Breast epithelium (tissue), 4 donors: ENCODE data around the gene WFDC2. TPM values are rescaled to one million over a fixed set of nuclear protein-coding genes. Genes with fewer than 3 reads are reported as not detected.

Experiments used
- DNase-seq, 2 donors: peaks; one replicate each; pipeline ENCODE4 v3.0.0-alpha.2; 2019; ENCODE audit warnings: low spot score in 2 of 2
- H3K27ac ChIP-seq, 2 donors: fragments of 200-600 bp; sonication (generic) in 1 of 2; one replicate each; pipeline ENCODE4 v1.5.1; 2016 to 2019; ENCODE audit warnings: mild to moderate bottlenecking in 1 of 2
- H3K27me3 ChIP-seq, 2 donors: fragments of 200-600 bp; sonication (generic) in 1 of 2; one replicate each; pipeline versions ENCODE4 v1.5.1 to v1.6.0; 2017 to 2019; ENCODE audit warnings: control low read depth in 1 of 2, mild to moderate bottlenecking in 1 of 2
- H3K36me3 ChIP-seq: fragments of 200-600 bp; one replicate; pipeline ENCODE4 v1.5.1; 2019
- H3K4me1 ChIP-seq, 2 donors: fragments of 200-600 bp; sonication (generic); one replicate each; pipeline ENCODE4 v1.5.1; 2016 to 2019; ENCODE audit warnings: control low read depth in 1 of 2
- H3K4me3 ChIP-seq, 3 donors: fragments of 200-600 bp; sonication (generic); 1 replicate in 2 of 3; 2 replicates in 1 of 3; pipeline ENCODE4 v1.5.1; 2016 to 2019; ENCODE audit warnings: mild to moderate bottlenecking in 3 of 3, moderate library complexity in 2 of 3
- H3K9me3 ChIP-seq, 2 donors: fragments of 200-600 bp; sonication (generic) in 1 of 2; one replicate each; pipeline ENCODE4 v1.5.1; 2016 to 2019; ENCODE audit warnings: control low read depth in 1 of 2
- CTCF ChIP-seq, 3 donors: fragments of 450-650 bp; IDR thresholded peaks; one replicate each; pipeline ENCODE4 v1.5.1; 2016 to 2017; ENCODE audit warnings: antibody characterized with exemption in 3 of 3, mild to moderate bottlenecking in 3 of 3, moderate library complexity in 3 of 3
- POLR2A ChIP-seq: fragments of 450-650 bp; IDR thresholded peaks from one replicate; pipeline ENCODE4 v1.6.1; 2016; ENCODE audit warnings: antibody characterized with exemption, mild to moderate bottlenecking, moderate library complexity
- POLR2AphosphoS5 ChIP-seq, 3 donors: sonication (generic); formaldehyde crosslinking; IDR thresholded peaks; one replicate each; pipeline ENCODE4 v1.6.1; 2017; ENCODE audit warnings: antibody characterized with exemption in 3 of 3
- intact Hi-C: fragments of 100-400 bp; cut with DNase I; formaldehyde crosslinking; loops from one replicate; pipeline ENCODE4 v1.15.1; 2023; ENCODE audit warnings: low total_unique reads
- total RNA-seq, 3 donors: library from RNA; depleted of rRNA; stranded (reverse); fragments of >200 nt; gene quantifications; one replicate each; pipeline ENCODE4 v1.1.0, GENCODE V29; 2016

The WFDC2 gene
- total RNA-seq, 3 donors from 2014 or later, result 43.9 to 106 TPM; not detected in 1

- DNase-seq, result no peak
- no peak for TF ChIP-seq POLR2A
- TF ChIP-seq CTCF (IDR thresholded peaks at IDR 0.05), result no peak
- TF ChIP-seq POLR2AphosphoS5 (IDR thresholded peaks at IDR 0.05), result no peak
- no peaks in the 10 kb centered on the region for H3K4me1 ChIP-seq
- H3K4me3 ChIP-seq, result no peak overlapping the region
- H3K9me3 ChIP-seq, result no peaks in the 10 kb centered on the region
- no peaks in the 10 kb centered on the region for H3K27me3 ChIP-seq
- no peak overlapping the region for H3K27ac ChIP-seq
- intact Hi-C loops, result no loop called here
- no peaks in the 10 kb centered on the region for H3K36me3 ChIP-seq
Measured at GRCh38 chr20:45461225-45461624, 8.3 kb upstream of the WFDC2 start.

- no peaks in the 10 kb centered on the region for H3K27me3 ChIP-seq
- no peaks in the 10 kb centered on the region for H3K36me3 ChIP-seq
- TF ChIP-seq CTCF (IDR thresholded peaks at IDR 0.05) (no peak), POLR2A (no peak), POLR2AphosphoS5 (IDR thresholded peaks at IDR 0.05) (no peak)
- no peaks in the 10 kb centered on the region for H3K4me1 ChIP-seq
- no peak overlapping the region for H3K4me3 ChIP-seq
- DNase-seq, result no peak
- H3K9me3 ChIP-seq, result no peaks in the 10 kb centered on the region
- H3K27ac ChIP-seq, result no peak overlapping the region
- intact Hi-C loops, result no loop called here
Measured at GRCh38 chr20:45462711-45463509, 6.6 kb upstream of the WFDC2 start.

- Histone ChIP-seq H3K9me3 (no peaks in the 10 kb centered on the region), H3K27ac (no peak overlapping the region), H3K27me3 (no peaks in the 10 kb centered on the region), H3K4me3 (no peak overlapping the region), H3K4me1 (no peaks in the 10 kb centered on the region), H3K36me3 (no peaks in the 10 kb centered on the region)
- intact Hi-C loops, result no loop called here
- TF ChIP-seq CTCF (IDR thresholded peaks at IDR 0.05) (no peak), POLR2AphosphoS5 (IDR thresholded peaks at IDR 0.05) (no peak), POLR2A (no peak)
- DNase-seq, result no peak
Measured at GRCh38 chr20:45463709-45464108, 5.8 kb upstream of the WFDC2 start.

- Histone ChIP-seq H3K27me3 (no peaks in the 10 kb centered on the region), H3K4me1 (no peaks in the 10 kb centered on the region), H3K27ac (no peak overlapping the region), H3K9me3 (no peaks in the 10 kb centered on the region), H3K36me3 (no peaks in the 10 kb centered on the region), H3K4me3 (no peak overlapping the region)
- TF ChIP-seq POLR2A (no peak), CTCF (IDR thresholded peaks at IDR 0.05) (no peak), POLR2AphosphoS5 (IDR thresholded peaks at IDR 0.05) (no peak)
- intact Hi-C loops, result no loop called here
- DNase-seq, result no peak
Measured at GRCh38 chr20:45465491-45466266, 3.9 kb upstream of the WFDC2 start.

- H3K27ac ChIP-seq, result no peak overlapping the region
- H3K4me1 ChIP-seq, result no peaks in the 10 kb centered on the region
- no peaks in the 10 kb centered on the region for H3K36me3 ChIP-seq
- no peaks in the 10 kb centered on the region for H3K9me3 ChIP-seq
- no peak for TF ChIP-seq CTCF (IDR thresholded peaks at IDR 0.05)
- no peak for TF ChIP-seq POLR2AphosphoS5 (IDR thresholded peaks at IDR 0.05)
- H3K4me3 ChIP-seq, result no peak overlapping the region
- no peak for DNase-seq
- intact Hi-C loops, result no loop called here
- no peaks in the 10 kb centered on the region for H3K27me3 ChIP-seq
Measured at GRCh38 chr20:45467172-45467571, 2.4 kb upstream of the WFDC2 start.
